Stimulated activated CD4-positive, alpha-beta T cell treated with anti-CD3 and anti-CD28 coated beads, TNF-alpha, amount 100 ng/mL, for 4 hours (primary cell): ENCODE data around the gene CRYGN.

ENCODE experiments used
- DNase-seq, 3 experiments: peaks; one replicate each; pipeline ENCODE4 v3.0.0-alpha.2; 2020; ENCODE audit warnings: low read depth in 3 of 3

The CRYGN gene

GRCh38 chr7:151426904-151427704 lies 12.8 kb downstream of the CRYGN start:
- DNase-seq, result no peak

GRCh38 chr7:151426441-151426903 lies 13.5 kb downstream of the CRYGN start:
- no peak for DNase-seq

- DNase-seq, result no peak
Measured at GRCh38 chr7:151425670-151426440, 14.1 kb downstream of the CRYGN start.

DNA sequence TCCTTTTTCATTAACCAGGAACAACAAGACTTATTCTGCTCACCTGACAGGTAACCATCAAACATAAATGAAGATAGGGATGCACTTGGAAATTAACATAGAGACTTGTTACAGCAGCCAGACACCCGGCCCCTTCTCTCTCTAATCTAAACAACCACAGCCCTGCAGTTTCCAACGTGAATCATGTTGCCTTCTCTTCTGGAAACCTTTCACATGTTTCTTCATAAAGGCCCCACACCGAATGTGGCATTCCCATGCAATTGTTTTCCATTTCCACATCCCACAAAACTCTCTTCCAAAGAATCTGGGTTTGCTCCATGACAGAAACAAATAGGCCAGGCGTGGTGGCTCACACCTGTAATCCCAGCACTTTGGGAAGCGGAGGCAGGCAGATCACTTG lies 15.1 kb downstream of the CRYGN start:
- DNase-seq, result no peak

GRCh38 chr7:151423936-151424335 lies 16.0 kb downstream of the CRYGN start:
- DNase-seq, result no peak

DNA sequence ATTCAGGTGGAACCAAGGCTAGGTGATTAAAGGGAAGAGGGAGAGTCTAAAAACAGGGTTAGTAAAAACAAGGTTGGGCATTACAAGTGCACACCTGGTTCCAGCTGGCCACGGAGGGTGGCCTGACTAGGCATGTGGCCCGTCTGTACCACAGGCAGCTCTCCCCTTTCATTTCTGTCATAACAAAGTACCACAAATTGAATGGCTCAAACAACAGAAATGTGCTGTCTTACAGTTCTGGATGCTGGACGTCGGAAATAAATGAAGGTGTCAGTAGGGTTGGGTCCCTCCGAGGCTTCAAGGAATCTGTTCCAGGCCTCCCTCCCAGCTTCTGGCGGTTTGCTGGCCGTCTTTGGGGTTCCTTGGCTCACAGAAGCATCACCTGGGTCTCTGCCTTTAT lies 16.7 kb downstream of the CRYGN start:
- DNase-seq, result no peak

DNA sequence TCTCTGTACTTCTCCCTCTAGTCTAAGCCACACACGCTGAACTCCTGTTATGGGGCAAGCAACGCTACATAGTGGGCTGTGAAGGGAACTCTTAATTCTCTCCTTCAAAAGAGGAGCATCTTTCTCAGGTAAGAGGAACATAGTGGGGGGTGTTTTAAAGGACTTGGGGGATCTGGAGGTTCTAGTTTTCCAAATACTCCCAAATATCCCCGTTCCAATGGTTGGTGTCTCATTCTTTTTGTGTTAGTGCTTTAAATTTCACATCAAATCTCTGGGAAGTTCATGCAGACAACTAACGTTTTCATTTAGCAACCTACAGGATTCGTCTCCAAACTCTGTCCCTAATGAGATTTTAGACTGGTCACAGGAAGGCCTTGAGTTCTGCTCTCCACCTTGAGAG lies 17.7 kb downstream of the CRYGN start:
- no peak for DNase-seq

- no peak for DNase-seq
Measured at GRCh38 chr7:151420144-151420543, 19.8 kb downstream of the CRYGN start.

DNA sequence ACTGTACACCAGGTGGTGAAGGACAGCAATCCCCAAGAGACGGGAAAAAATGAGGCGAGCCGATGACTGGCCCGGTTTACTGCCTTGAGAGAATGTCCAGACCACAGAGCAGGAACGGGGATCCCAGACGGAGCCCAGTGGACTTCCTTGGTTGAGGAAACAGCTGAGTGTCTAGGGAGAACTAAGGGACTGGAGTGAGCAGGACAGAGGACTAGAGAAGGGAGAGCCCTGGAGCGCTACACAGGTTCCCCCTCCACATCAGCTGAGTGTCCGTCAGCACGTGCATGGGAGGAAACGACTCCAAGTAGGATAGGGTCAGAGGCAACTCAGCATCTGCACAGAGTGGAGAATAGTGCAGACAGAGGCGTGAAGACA lies 23.0 kb downstream of the CRYGN start:
- DNase-seq, result no peak

DNA sequence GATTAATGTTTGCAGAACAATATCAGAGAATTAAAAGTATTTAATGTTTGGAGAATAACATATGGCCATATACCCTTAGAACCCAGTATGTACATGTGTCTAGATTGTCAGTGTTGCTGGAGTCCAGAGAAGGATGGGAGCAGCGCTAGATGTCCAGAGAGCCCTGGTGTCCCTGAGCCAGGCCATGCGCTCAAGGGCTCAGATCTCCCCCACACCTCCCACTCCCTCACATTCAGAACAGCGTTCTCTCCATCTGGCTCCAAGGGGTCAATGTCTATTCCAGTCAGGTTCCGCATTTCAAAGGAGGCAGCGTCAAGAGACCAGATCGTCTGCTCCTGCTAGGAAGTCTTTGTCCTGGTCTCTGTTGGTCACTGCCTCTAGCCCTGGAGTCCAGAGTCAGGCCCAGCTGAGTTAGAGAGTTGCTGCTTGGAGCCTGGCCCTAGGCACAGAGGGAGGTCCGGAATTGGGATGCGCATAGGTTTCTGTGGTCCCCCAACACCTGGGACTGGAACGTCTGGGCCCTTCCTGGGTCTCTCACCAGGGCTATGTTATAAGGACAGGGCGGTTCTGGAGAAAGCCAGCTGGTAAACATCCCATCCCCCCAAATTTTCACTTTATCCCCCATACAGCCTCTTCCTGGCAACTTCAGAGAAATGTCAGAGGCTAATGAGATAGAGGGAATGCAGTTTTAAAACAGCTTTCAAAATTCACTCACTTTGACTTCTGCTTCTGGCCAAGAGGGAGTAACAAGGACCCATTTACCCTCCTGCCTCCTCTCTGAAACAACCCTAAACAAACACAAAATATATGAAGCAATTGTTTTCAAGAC lies 23.6 kb downstream of the CRYGN start:
- no peak for DNase-seq

GRCh38 chr7:151415375-151416105 lies 24.4 kb downstream of the CRYGN start:
- no peak for DNase-seq

DNA sequence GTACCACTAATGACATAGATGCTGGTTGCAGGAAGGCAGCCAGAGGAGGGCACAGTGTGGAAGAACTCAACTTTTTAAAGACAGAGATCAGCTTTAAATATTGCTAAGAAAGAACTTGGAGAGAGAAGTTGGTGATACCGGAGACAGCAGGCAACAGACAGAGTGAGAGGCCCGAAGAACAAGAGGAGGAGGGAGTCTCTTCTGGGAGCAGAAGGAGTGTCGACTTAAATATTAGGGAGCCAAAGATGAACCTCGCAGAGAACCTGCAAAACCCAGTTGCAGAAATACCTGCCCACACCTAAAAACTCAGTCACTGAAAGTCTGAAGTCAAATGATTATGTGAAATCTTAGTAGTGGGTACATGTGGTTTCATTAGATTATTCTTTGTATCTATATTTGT lies 26.7 kb downstream of the CRYGN start:
- DNase-seq, result no peak

- no peak for DNase-seq
Measured at GRCh38 chr7:151412318-151412717, 27.6 kb downstream of the CRYGN start.

- DNase-seq, result no peak
Measured at GRCh38 chr7:151411551-151411950, 28.4 kb downstream of the CRYGN start.

GRCh38 chr7:151410405-151411390 lies 29.2 kb downstream of the CRYGN start:
- no peak for DNase-seq

- no peak for DNase-seq
Measured at GRCh38 chr7:151409667-151410404, 30.1 kb downstream of the CRYGN start, which contains the start of gene WDR86. WDR86 (minus strand) TSS chr7:151410038; CDS start chr7:151409589, 449 bp downstream.

DNA sequence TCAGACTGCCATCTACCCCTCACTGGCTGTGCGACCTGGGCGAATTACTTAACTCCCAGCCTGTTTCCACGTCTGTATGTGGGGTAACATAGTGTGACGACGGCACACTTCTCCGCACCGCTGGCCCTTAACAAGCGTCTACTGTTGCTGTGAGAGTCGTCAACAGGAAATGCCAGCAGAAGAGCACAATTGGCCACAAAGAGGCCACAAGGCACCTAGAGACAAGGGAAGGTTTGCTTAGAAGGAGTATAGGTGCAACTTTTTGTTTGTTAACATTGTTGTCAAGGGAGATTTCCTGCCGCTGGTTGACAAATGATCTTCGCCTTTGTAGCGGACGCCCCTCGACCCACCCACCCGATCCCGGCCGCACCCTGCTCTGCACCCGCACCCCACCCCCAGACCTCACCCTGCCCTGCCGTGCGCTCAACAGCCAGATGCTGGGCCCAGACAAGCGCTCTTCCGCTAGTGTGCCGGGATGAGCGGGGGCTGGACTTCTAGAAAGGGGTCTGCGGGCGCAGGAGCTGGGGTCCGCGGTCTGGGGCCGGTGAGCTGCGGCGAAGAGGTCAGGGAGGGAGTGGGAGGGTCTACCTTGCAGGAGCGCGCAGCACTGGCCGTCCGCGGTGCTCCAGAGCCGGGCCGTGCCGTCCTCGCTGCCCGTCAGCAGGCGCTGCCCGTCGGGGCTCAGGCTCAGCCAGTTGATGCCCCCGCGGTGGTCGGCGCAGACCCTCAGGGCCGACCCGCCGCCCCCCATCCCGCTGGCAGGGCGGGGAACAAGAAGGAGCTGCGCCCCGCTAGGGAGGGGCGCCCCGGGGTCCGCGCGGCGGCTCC lies 30.9 kb downstream of the CRYGN start:
- DNase-seq, result peak in 1 of 3 experiments; percentile 35

DNA sequence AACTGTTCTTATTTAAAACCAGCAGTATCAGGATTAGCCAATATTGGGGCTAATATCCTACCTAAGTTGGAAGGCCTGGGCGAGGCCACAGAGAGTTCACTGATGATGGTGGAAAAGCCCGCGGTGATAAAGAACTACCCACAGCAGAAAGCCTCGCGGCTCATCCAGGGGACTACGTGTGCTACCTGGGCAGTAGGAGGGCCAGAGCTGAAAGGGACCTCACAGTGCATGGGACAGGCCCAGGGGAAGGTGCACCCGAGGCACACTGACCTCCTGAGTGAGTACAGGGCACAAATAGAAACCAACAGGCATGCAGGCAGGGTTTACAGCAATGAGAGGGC lies 31.5 kb downstream of the CRYGN start:
- DNase-seq, result no peak
